DMS114 treated with DMSO at 0.1 percent for 48 hours (cell line): ENCODE results near the gene ZNF101.
"Not testable (repeated sequence)": the region's sequence is repeated elsewhere in the genome, so short reads cannot be mapped to it uniquely, and the experiment has no call there.

Source experiments
- DNase-seq: peaks from one replicate; lab custom pipeline; 2025; ENCODE audit not compliant: unreplicated experiment; lab: John Stamatoyannopoulos, UW

The ZNF101 gene

GRCh38 chr19:19659646-19660245, 8.9 kb upstream of the ZNF101 start:
- no peak for DNase-seq

GRCh38 chr19:19661141-19661674, 7.4 kb upstream of the ZNF101 start:
- no peak for DNase-seq

GRCh38 chr19:19661675-19662251, 6.9 kb upstream of the ZNF101 start:
- no peak for DNase-seq

GRCh38 chr19:19662344-19662743, 6.3 kb upstream of the ZNF101 start:
- no peak for DNase-seq

GRCh38 chr19:19662871-19663255, 5.8 kb upstream of the ZNF101 start:
- DNase-seq, result no peak

- DNase-seq, result peak; percentile 98
These were observed 5.2 kb upstream of the ZNF101 start, which contains the start of gene ATP13A1 for GRCh38 chr19:19663256-19664120. ATP13A1 (minus strand) TSS chr19:19663676; CDS start chr19:19663666, 10 bp downstream.

- DNase-seq, result not testable (repeated sequence)
These were observed 3.2 kb upstream of the ZNF101 start for GRCh38 chr19:19665420-19665948.

GRCh38 chr19:19670070-19670551, 1.5 kb downstream of the ZNF101 start:
- DNase-seq, result no peak

GRCh38 chr19:19672816-19673215, 4.2 kb downstream of the ZNF101 start:
- no peak for DNase-seq

- no peak for DNase-seq
These were observed 5.7 kb downstream of the ZNF101 start for GRCh38 chr19:19674315-19674714.

GRCh38 chr19:19677579-19677978, 8.9 kb downstream of the ZNF101 start:
- no peak for DNase-seq

- no peak for DNase-seq
These were observed 10.8 kb downstream of the ZNF101 start for GRCh38 chr19:19679176-19680073.

- not testable (repeated sequence) for DNase-seq
These were observed 17.5 kb downstream of the ZNF101 start for GRCh38 chr19:19686119-19686518.

GRCh38 chr19:19686580-19686979, 17.9 kb downstream of the ZNF101 start:
- DNase-seq, result no peak

GRCh38 chr19:19687090-19687489, 18.5 kb downstream of the ZNF101 start:
- no peak for DNase-seq

GRCh38 chr19:19689023-19689422, 20.4 kb downstream of the ZNF101 start:
- DNase-seq, result not testable (repeated sequence)

GRCh38 chr19:19691683-19692082, 23.0 kb downstream of the ZNF101 start:
- DNase-seq, result no peak

GRCh38 chr19:19696386-19696785, 27.7 kb downstream of the ZNF101 start:
- no peak for DNase-seq

GRCh38 chr19:19697589-19697988, 28.9 kb downstream of the ZNF101 start:
- DNase-seq, result no peak

GRCh38 chr19:19700493-19700892, 31.9 kb downstream of the ZNF101 start:
- not testable (repeated sequence) for DNase-seq
